ENCODE measurements around the gene SH3TC1. TPM values are rescaled to one million over a fixed set of nuclear protein-coding genes. Genes with fewer than 3 reads are reported as not detected.

Gene SH3TC1
- total RNA-seq, 1 donor from 2014 or later, result 23.2 TPM

DNA sequence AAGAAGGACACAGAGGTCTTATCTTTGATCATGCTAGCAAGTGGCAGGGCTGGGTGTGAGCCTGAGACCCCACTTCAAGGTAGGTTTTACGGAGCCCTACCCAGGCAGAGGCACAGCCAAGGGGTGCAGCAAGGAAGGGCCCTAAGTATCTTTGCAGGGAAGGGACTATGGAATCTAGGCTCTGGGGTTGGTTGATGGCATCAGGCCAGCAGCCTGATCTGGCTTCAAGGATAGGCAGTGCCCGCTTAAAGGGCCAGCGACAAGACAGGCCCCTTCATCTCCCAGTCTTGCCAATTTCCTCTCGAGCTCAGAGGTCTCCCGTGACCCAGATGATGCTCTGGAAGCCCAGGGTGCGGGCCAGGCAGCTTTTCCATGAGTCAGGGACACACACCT lies 46.2 kb upstream of the SH3TC1 start:
- TF ChIP-seq, protein P1, sequence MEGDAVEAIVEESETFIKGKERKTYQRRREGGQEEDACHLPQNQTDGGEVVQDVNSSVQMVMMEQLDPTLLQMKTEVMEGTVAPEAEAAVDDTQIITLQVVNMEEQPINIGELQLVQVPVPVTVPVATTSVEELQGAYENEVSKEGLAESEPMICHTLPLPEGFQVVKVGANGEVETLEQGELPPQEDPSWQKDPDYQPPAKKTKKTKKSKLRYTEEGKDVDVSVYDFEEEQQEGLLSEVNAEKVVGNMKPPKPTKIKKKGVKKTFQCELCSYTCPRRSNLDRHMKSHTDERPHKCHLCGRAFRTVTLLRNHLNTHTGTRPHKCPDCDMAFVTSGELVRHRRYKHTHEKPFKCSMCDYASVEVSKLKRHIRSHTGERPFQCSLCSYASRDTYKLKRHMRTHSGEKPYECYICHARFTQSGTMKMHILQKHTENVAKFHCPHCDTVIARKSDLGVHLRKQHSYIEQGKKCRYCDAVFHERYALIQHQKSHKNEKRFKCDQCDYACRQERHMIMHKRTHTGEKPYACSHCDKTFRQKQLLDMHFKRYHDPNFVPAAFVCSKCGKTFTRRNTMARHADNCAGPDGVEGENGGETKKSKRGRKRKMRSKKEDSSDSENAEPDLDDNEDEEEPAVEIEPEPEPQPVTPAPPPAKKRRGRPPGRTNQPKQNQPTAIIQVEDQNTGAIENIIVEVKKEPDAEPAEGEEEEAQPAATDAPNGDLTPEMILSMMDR (IDR thresholded peaks at IDR 0.05; ENCODE audit: unreplicated experiment), result no peak
- no peak for DNase-seq (ENCODE audit: low spot score in 2 of 2, unreplicated experiment in 2 of 2)
- Mint-ChIP-seq H3K36me3 (no peaks in the 10 kb centered on the region), H3K27me3 (ENCODE audit: low read depth) (peaks cover 61% of the 10 kb centered on the region), H3K4me3 (no peak overlapping the region), H3K27ac (no peak overlapping the region), H3K9me3 (no peaks in the 10 kb centered on the region), H3K4me1 (no peaks in the 10 kb centered on the region)

DNA sequence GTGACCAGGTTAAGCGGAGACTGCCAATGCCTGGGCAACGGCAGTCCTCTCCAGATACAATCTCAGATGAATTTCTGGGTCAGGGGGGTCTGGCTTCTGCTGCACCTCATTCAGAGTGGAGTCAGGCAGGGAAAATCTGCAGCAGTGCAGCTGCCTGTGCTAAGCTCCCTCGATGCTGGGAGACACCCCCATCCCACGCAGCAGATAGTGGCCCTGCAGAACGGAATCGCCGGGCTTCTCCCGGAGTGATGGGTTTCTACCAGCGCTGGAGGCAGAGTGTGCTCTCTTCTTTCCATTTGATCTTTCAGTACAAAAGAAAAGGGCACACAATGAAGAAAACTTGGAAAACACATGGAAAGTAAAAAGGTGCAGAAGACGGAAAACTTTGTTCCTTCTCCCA lies 45.6 kb upstream of the SH3TC1 start:
- DNase-seq (ENCODE audit: low spot score in 2 of 2, unreplicated experiment in 2 of 2), result no peak
- H3K36me3 Mint-ChIP-seq, result no peaks in the 10 kb centered on the region
- H3K4me3 Mint-ChIP-seq, result no peak overlapping the region
- no peak overlapping the region for H3K27ac Mint-ChIP-seq
- no peaks in the 10 kb centered on the region for H3K4me1 Mint-ChIP-seq
- H3K9me3 Mint-ChIP-seq, result no peaks in the 10 kb centered on the region
- TF ChIP-seq, protein P1 (IDR thresholded peaks at IDR 0.05; ENCODE audit: unreplicated experiment), result no peak
- H3K27me3 Mint-ChIP-seq (ENCODE audit: low read depth), result peaks cover 60% of the 10 kb centered on the region

DNA sequence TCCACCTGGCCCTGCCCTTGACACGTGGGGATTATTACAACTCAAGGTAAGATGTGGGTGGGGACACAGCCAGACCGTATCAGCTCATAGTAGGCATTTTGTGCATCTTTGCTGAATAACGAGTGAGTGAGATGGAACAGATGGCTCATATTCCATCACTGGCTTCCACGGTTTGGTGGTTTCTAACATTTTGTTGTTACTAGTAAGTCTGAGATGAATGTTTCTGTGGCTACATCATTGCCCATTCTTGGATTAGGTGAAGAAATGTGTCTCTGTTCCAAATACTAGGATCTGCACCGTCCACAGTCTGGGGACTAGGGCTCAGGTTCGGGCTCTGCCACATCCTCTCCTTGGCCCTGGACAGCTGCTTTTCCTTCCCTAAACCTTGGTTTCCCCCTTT lies 44.0 kb upstream of the SH3TC1 start:
- TF ChIP-seq, protein P1 (IDR thresholded peaks at IDR 0.05; ENCODE audit: unreplicated experiment), result no peak
- H3K27me3 Mint-ChIP-seq (ENCODE audit: low read depth), result peaks cover 64% of the 10 kb centered on the region
- H3K9me3 Mint-ChIP-seq, result no peaks in the 10 kb centered on the region
- DNase-seq (ENCODE audit: low spot score in 2 of 2, unreplicated experiment in 2 of 2), result no peak
- no peak overlapping the region for H3K4me3 Mint-ChIP-seq
- H3K36me3 Mint-ChIP-seq, result no peaks in the 10 kb centered on the region
- no peak overlapping the region for H3K27ac Mint-ChIP-seq
- peaks cover 9% of the 10 kb centered on the region for H3K4me1 Mint-ChIP-seq

DNA sequence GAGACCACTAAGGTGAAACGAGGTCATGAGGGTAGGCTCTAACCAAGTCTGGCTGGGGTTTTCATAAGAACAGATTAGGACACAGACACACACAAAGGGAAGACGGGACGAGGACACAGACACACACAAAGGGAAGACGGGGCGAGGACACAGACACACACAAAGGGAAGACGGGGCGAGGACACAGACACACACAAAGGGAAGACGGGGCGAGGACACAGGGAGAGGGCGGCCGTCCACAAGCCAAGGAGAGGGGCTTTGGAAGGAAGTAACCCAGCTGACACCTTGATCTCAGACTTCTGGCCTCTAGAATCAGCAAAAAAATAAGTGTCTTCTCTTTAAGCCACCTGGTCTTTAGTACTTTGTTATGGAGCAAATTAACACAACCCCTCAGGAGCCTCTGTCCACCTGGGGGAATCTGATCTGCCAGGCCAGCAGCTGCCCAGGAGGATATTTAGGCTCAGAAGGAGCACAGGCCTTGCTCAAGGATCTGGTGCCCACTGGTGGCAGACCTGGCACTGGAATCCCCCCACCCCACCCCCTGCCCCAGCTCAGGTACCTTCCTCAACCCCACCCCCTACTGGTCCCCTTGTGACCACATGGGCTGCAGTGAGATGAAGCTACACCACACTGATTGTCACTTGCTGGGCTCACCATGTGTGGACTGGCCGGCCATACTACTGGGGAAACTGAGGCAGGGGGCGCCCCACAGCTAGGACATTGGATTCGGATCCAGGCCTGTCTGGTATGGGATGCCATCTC lies 43.2 kb upstream of the SH3TC1 start:
- Mint-ChIP-seq H3K27me3 (ENCODE audit: low read depth) (peaks cover 65% of the 10 kb centered on the region), H3K4me3 (no peak overlapping the region), H3K27ac (no peak overlapping the region), H3K4me1 (peaks cover 9% of the 10 kb centered on the region), H3K9me3 (no peaks in the 10 kb centered on the region), H3K36me3 (no peaks in the 10 kb centered on the region)
- DNase-seq (ENCODE audit: low spot score in 2 of 2, unreplicated experiment in 2 of 2), result no peak
- TF ChIP-seq, protein P1 (IDR thresholded peaks at IDR 0.05; ENCODE audit: unreplicated experiment), result no peak

DNA sequence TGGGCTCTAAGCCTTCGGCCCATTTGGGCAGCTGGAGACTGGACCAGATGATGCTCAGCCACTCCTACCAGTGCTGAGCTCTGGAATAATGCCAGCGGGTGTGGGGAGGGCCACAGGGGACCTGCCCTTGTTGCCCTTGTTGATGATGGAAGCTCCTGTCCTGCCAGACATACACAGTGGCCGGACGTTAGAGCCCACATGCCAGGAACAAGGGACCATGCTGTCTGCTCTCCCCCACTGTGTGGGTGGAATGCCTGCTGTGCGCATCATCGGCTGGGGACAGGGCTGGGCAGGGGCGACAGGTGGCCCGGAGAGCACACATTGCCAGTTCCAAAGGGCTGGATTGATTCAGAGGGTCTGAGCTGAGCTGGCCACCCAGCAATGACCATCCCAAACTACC lies 42.5 kb upstream of the SH3TC1 start:
- Mint-ChIP-seq H3K9me3 (no peaks in the 10 kb centered on the region), H3K36me3 (no peaks in the 10 kb centered on the region), H3K4me1 (peaks cover 9% of the 10 kb centered on the region), H3K27me3 (ENCODE audit: low read depth) (peaks cover 71% of the 10 kb centered on the region), H3K27ac (no peak overlapping the region), H3K4me3 (no peak overlapping the region)
- no peak for DNase-seq (ENCODE audit: low spot score in 2 of 2, unreplicated experiment in 2 of 2)
- TF ChIP-seq, protein P1 (IDR thresholded peaks at IDR 0.05; ENCODE audit: unreplicated experiment), result no peak
